Mesendoderm (in vitro differentiated cells): ENCODE results near the gene IL6R.
A peak's percentile ranks its signal among the peaks of the same experiment; 100 is the strongest.

Experiments
- DNase-seq: peaks from one replicate; pipeline ENCODE4 v3.0.0; 2013
- H2AK5ac ChIP-seq: 2 replicates; pipeline ENCODE4 v1.6.1; 2013; ENCODE audit warnings: low read length, inconsistent platforms
- H2BK120ac ChIP-seq: 2 replicates; pipeline ENCODE4 v1.6.1; 2013; ENCODE audit warnings: low read depth, mild to moderate bottlenecking, low read length, moderate library complexity, mixed read lengths
- H2BK15ac ChIP-seq: replicated peaks from 2 replicates; pipeline ENCODE4 v1.6.1; 2013; ENCODE audit warnings: low read depth, mild to moderate bottlenecking, moderate library complexity
- H2BK5ac ChIP-seq: 2 replicates; pipeline ENCODE4 v1.6.1; 2013; ENCODE audit warnings: low read length, inconsistent platforms
- H3K18ac ChIP-seq: 2 replicates; pipeline ENCODE4 v1.6.1; 2013; ENCODE audit warnings: mild to moderate bottlenecking, low read length, mixed read lengths
- H3K23ac ChIP-seq: one replicate; pipeline ENCODE4 v1.6.1; 2013; ENCODE audit warnings: low read length
- H3K27ac ChIP-seq: 2 replicates; pipeline ENCODE4 v1.5.1; 2013; ENCODE audit warnings: low read depth, mild to moderate bottlenecking, inconsistent platforms, low read length, moderate library complexity
- H3K27me3 ChIP-seq: 2 replicates; pipeline ENCODE4 v1.6.1; 2013; ENCODE audit warnings: low read length, control low read depth, mild to moderate bottlenecking, inconsistent platforms; ENCODE audit not compliant: insufficient read depth, poor library complexity
- H3K36me3 ChIP-seq: 2 replicates; pipeline ENCODE4 v1.6.1; 2013; ENCODE audit warnings: low read length, inconsistent platforms; ENCODE audit not compliant: control insufficient read depth, insufficient read depth
- H3K4ac ChIP-seq: one replicate; pipeline ENCODE4 v1.6.1; 2013; ENCODE audit warnings: low read depth, mild to moderate bottlenecking, low read length, moderate library complexity
- H3K4me1 ChIP-seq: 2 replicates; pipeline ENCODE4 v1.6.1; 2013; ENCODE audit warnings: low read depth, low read length, inconsistent platforms; ENCODE audit not compliant: control insufficient read depth
- H3K4me2 ChIP-seq: 2 replicates; pipeline ENCODE4 v1.6.1; 2013; ENCODE audit warnings: low read length
- H3K4me3 ChIP-seq: 2 replicates; pipeline ENCODE4 v1.5.1; 2013; ENCODE audit warnings: mild to moderate bottlenecking, low read length
- H3K56ac ChIP-seq: one replicate; pipeline ENCODE4 v1.6.1; 2013; ENCODE audit warnings: low read length
- H3K79me1 ChIP-seq: 2 replicates; pipeline ENCODE4 v1.6.1; 2013; ENCODE audit warnings: low read length, inconsistent platforms
- H3K79me2 ChIP-seq: 2 replicates; pipeline ENCODE4 v1.6.1; 2013; ENCODE audit warnings: mild to moderate bottlenecking, low read length; ENCODE audit not compliant: control insufficient read depth, insufficient read depth
- H3K9ac ChIP-seq: 2 replicates; pipeline ENCODE4 v1.6.1; 2013; ENCODE audit warnings: low read length, inconsistent platforms
- H4K5ac ChIP-seq: one replicate; pipeline ENCODE4 v1.6.1; 2013; ENCODE audit warnings: low read length
- H4K8ac ChIP-seq: one replicate; pipeline ENCODE4 v1.6.1; 2013; ENCODE audit warnings: low read depth, mild to moderate bottlenecking, control low read depth, low read length, moderate library complexity
- WGBS: extraction: QIAGEN DNeasy Blood & Tissue Kit; methylation state at CpG from one replicate; pipeline ENCODE4 v1.1.7; 2013; ENCODE audit warnings: low lambda C conversion rate, missing lambda C conversion rate; ENCODE audit not compliant: insufficient coverage; ENCODE audit errors: extremely low coverage; 5-methylcytosine and 5-hydroxymethylcytosine counted together

The IL6R gene

GRCh38 chr1:154404511-154404931, 622 bp upstream of the IL6R start:
- Histone ChIP-seq H3K79me1 (no peaks in the 10 kb centered on the region), H3K27ac (no peak overlapping the region), H3K56ac (peak overlapping the region; percentile 89), H2AK5ac (no peak overlapping the region), H2BK15ac (no peak overlapping the region), H3K23ac (no peak overlapping the region), H3K4me1 (no peaks in the 10 kb centered on the region), H3K36me3 (no peaks in the 10 kb centered on the region), H3K27me3 (no peaks in the 10 kb centered on the region), H3K9ac (peak overlapping the region; percentile 47), H2BK5ac (no peak overlapping the region), H3K18ac (no peak overlapping the region), H4K5ac (no peak overlapping the region), H3K79me2 (no peaks in the 10 kb centered on the region), H3K4me2 (no peak overlapping the region), H3K4me3 (no peak overlapping the region), H2BK120ac (no peak overlapping the region), H3K4ac (no peak overlapping the region), H4K8ac (no peak overlapping the region)
- WGBS, result no CpG with 5 or more reads among the region's 11 CpGs
- no peak for DNase-seq

GRCh38 chr1:154405747-154406571, 816 bp downstream of the IL6R start:
- peak overlapping the region; percentile 95 for H3K4me2 ChIP-seq
- no peaks in the 10 kb centered on the region for H3K79me2 ChIP-seq
- no CpG with 5 or more reads among the region's 40 CpGs for WGBS
- H3K4me3 ChIP-seq, result peak overlapping the region; percentile 15
- no peaks in the 10 kb centered on the region for H3K4me1 ChIP-seq
- H2BK5ac ChIP-seq, result no peak overlapping the region
- H3K56ac ChIP-seq, result peak overlapping the region; percentile 86
- no peaks in the 10 kb centered on the region for H3K79me1 ChIP-seq
- no peaks in the 10 kb centered on the region for H3K27me3 ChIP-seq
- no peak overlapping the region for H4K8ac ChIP-seq
- peak; percentile 45 for DNase-seq
- H2AK5ac ChIP-seq, result no peak overlapping the region
- H3K36me3 ChIP-seq, result no peaks in the 10 kb centered on the region
- H3K23ac ChIP-seq, result peak overlapping the region; percentile 80
- no peak overlapping the region for H3K27ac ChIP-seq
- no peak overlapping the region for H3K4ac ChIP-seq
- H4K5ac ChIP-seq, result no peak overlapping the region
- peak overlapping the region; percentile 80 for H3K9ac ChIP-seq
- H2BK15ac ChIP-seq, result no peak overlapping the region
- H2BK120ac ChIP-seq, result no peak overlapping the region
- no peak overlapping the region for H3K18ac ChIP-seq

DNA sequence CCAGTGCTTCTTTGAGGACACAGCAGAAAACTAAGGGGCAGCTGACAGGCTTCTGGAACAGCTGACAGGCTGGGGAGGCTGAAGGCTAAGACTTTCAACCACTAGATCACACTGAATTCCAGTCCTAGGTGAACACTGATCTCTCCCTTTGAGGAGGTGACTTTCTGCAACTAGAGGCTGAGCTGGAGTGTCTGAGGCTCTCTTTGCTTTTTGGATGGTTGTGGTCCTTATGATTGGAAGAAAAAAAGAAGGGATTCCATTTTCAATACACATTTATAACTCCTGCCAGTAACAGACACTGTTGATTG, 1.4 kb downstream of the IL6R start:
- H3K27me3 ChIP-seq, result no peaks in the 10 kb centered on the region
- no peak overlapping the region for H3K4me2 ChIP-seq
- H3K56ac ChIP-seq, result no peak overlapping the region
- H2AK5ac ChIP-seq, result no peak overlapping the region
- H2BK15ac ChIP-seq, result no peak overlapping the region
- no peak overlapping the region for H3K4ac ChIP-seq
- no peak for DNase-seq
- H3K27ac ChIP-seq, result no peak overlapping the region
- no peaks in the 10 kb centered on the region for H3K4me1 ChIP-seq
- H3K18ac ChIP-seq, result no peak overlapping the region
- no peak overlapping the region for H2BK5ac ChIP-seq
- H3K79me2 ChIP-seq, result no peaks in the 10 kb centered on the region
- no peak overlapping the region for H3K9ac ChIP-seq
- no peak overlapping the region for H2BK120ac ChIP-seq
- no peak overlapping the region for H3K4me3 ChIP-seq
- H4K5ac ChIP-seq, result no peak overlapping the region
- no peaks in the 10 kb centered on the region for H3K79me1 ChIP-seq
- no peaks in the 10 kb centered on the region for H3K36me3 ChIP-seq
- no peak overlapping the region for H4K8ac ChIP-seq
- H3K23ac ChIP-seq, result no peak overlapping the region

DNA sequence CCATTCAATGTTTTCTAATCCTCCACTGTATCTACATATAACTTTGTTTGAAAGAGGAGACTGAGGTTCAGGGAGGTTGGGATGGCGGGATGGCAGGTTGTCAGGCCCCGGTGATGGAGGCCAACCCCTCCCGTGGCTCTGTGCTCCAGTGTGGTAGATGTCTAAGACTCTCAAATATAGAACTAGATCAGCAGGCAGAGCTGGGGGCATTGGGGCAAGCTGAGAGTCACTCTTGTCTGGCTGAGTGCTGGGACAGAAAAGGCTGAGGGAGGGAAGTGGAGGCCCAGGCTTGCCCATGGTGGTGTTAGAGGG, 1.7 kb downstream of the IL6R start:
- no peak overlapping the region for H3K18ac ChIP-seq
- H3K27ac ChIP-seq, result no peak overlapping the region
- no peaks in the 10 kb centered on the region for H3K79me2 ChIP-seq
- H4K5ac ChIP-seq, result no peak overlapping the region
- H2BK5ac ChIP-seq, result no peak overlapping the region
- H3K4ac ChIP-seq, result no peak overlapping the region
- no peaks in the 10 kb centered on the region for H3K27me3 ChIP-seq
- WGBS, result no CpG with 5 or more reads among the region's 3 CpGs
- H2BK120ac ChIP-seq, result no peak overlapping the region
- H3K79me1 ChIP-seq, result no peaks in the 10 kb centered on the region
- no peak overlapping the region for H2AK5ac ChIP-seq
- no peak overlapping the region for H4K8ac ChIP-seq
- no peak overlapping the region for H3K4me3 ChIP-seq
- no peak overlapping the region for H2BK15ac ChIP-seq
- H3K36me3 ChIP-seq, result no peaks in the 10 kb centered on the region
- no peak for DNase-seq
- H3K23ac ChIP-seq, result no peak overlapping the region
- no peak overlapping the region for H3K9ac ChIP-seq
- H3K4me1 ChIP-seq, result no peaks in the 10 kb centered on the region
- no peak overlapping the region for H3K4me2 ChIP-seq
- H3K56ac ChIP-seq, result no peak overlapping the region

DNA sequence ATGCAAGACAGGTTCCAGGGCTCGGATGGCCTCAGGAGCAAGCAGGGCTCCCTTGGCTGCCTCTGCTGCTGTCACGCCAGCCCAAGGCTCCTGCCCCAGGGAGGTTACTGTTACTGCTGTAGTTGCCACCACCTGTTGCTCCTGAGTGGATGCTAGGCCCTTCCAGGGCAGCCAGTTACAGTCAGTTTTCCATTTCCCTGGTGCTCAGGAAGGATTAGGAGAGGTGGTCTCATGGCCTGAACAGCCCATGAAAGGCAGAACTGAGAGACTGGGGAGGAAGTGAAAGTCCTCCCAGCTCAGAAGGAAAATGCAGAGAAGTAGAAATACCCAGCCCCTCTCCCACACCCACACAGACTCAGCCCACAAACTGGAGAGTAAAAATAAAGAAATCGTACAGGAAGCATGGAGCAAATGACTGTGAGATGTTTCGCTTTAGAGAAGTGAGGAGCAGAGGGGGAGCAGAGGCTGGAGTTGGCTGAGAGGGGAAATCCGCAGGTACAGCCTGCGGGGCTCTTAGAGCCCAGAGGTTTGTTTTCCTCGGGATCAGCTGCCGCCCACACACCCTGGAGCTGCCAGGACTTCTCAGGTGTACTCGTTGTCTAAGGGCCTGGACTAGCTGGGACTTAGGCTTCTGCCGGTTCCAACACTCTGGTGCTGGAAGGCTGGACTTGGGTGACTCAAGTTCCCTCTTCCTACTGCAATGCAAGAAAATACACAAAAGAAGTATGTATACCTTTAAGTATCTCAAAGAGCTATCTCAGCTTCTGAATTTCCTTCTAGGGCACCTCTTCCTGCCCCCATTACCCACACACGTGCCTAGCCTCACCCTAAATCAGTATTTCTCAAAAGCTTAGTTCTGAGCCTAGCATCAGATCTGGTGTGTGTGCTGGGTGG, 2.3 kb downstream of the IL6R start:
- Histone ChIP-seq H2BK15ac (no peak overlapping the region), H3K27me3 (no peaks in the 10 kb centered on the region), H4K8ac (no peak overlapping the region), H3K9ac (no peak overlapping the region), H3K4me3 (no peak overlapping the region), H3K79me2 (no peaks in the 10 kb centered on the region), H3K18ac (no peak overlapping the region), H3K23ac (no peak overlapping the region), H2AK5ac (no peak overlapping the region), H3K36me3 (no peaks in the 10 kb centered on the region), H2BK120ac (no peak overlapping the region), H3K4me1 (no peaks in the 10 kb centered on the region), H3K4ac (no peak overlapping the region), H3K79me1 (no peaks in the 10 kb centered on the region), H3K27ac (no peak overlapping the region), H3K56ac (no peak overlapping the region), H2BK5ac (no peak overlapping the region), H3K4me2 (no peak overlapping the region), H4K5ac (no peak overlapping the region)
- no CpG with 5 or more reads among the region's 11 CpGs for WGBS
- DNase-seq, result no peak
